Measurements from ENCODE around the gene SUPT3H. TPM values are rescaled to one million over a fixed set of nuclear protein-coding genes. Genes with fewer than 3 reads are reported as not detected.
A peak's percentile ranks its signal among the peaks of the same experiment; 100 is the strongest.

Gene SUPT3H
- total and polyA plus RNA-seq, 2 donors (not counting 1 experiment from before 2014, with no cell fraction given) = 5.5 to 12.4 TPM

- intact Hi-C loops (cut with micrococcal nuclease) = loop anchor here (5.0 kb wide), 2 partner anchors 257 to 292 kb away; no protein-coding TSS in a partner anchor
- peak; percentile 64 for DNase-seq
- peaks cover 42% of the 10 kb centered on the region for H3K27me3 Mint-ChIP-seq
- H3K27ac ChIP-seq (ENCODE audit: low read length in 2 of 2) = no peak overlapping the region
- H3K4me1 Mint-ChIP-seq = peaks cover 55% of the 10 kb centered on the region
- peaks cover 0 to 59% (median 51%) of the 10 kb centered on the region in 4 experiments for H3K27me3 ChIP-seq (replicated peaks in 1 of 4; ENCODE audit: control extremely low read depth in 1 of 4, control insufficient read depth in 3 of 4, insufficient read depth in 4 of 4, low read length in 3 of 4)
- peak overlapping the region; percentile 63 for H2AFZ ChIP-seq (ENCODE audit: insufficient read depth, low read depth, low read length, poor library complexity, severe bottlenecking)
- H3K4me1 ChIP-seq (ENCODE audit: control insufficient read depth in 2 of 2, insufficient read depth in 2 of 2, low read length in 2 of 2) = peaks cover 46 to 51% of the 10 kb centered on the region in 2 donors
- under 1% methylated on average over 31 of the region's 40 CpGs for WGBS (ENCODE audit: insufficient coverage)
- ChIA-PET POLR2A (interaction anchor here (0.6 to 0.7 kb wide), 3 partner anchors 18 to 262 kb away, joined by 3 to 4 read pairs (median 3); no protein-coding TSS in a partner anchor), CTCF (interaction anchor here (1.4 to 4.4 kb wide), 4 partner anchors 25 to 764 kb away, joined by 4 to 25 read pairs (median 14); no protein-coding TSS in a partner anchor)
- no peaks in the 10 kb centered on the region for H3K9me3 Mint-ChIP-seq (ENCODE audit: insufficient read depth)
- H3K4me3 Mint-ChIP-seq = peak overlapping the region; percentile 82
- H4K20me1 ChIP-seq (ENCODE audit: control insufficient read depth, insufficient read depth, low read length, poor library complexity, severe bottlenecking) = no peaks in the 10 kb centered on the region
- peak overlapping the region; percentile 34 for H3K27ac Mint-ChIP-seq
- TF ChIP-seq, protein P1, sequence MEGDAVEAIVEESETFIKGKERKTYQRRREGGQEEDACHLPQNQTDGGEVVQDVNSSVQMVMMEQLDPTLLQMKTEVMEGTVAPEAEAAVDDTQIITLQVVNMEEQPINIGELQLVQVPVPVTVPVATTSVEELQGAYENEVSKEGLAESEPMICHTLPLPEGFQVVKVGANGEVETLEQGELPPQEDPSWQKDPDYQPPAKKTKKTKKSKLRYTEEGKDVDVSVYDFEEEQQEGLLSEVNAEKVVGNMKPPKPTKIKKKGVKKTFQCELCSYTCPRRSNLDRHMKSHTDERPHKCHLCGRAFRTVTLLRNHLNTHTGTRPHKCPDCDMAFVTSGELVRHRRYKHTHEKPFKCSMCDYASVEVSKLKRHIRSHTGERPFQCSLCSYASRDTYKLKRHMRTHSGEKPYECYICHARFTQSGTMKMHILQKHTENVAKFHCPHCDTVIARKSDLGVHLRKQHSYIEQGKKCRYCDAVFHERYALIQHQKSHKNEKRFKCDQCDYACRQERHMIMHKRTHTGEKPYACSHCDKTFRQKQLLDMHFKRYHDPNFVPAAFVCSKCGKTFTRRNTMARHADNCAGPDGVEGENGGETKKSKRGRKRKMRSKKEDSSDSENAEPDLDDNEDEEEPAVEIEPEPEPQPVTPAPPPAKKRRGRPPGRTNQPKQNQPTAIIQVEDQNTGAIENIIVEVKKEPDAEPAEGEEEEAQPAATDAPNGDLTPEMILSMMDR (IDR thresholded peaks at IDR 0.05) = no peak
- TF ChIP-seq EZH2 (IDR thresholded peaks at IDR 0.05; ENCODE audit: borderline replicate concordance, insufficient read depth, low read depth, low read length, poor library complexity, severe bottlenecking) = peak; percentile 98
- no peaks in the 10 kb centered on the region for H3K79me2 ChIP-seq (ENCODE audit: control insufficient read depth, insufficient read depth, low read length)
- no peak for ATAC-seq (ENCODE audit: low read depth)
- no peaks in the 10 kb centered on the region for H3K36me3 ChIP-seq (replicated peaks in 1 of 2; ENCODE audit: control extremely low read depth in 1 of 2, control insufficient read depth in 1 of 2, extremely low read depth in 1 of 2, insufficient read depth in 2 of 2, low read length in 1 of 2)
- H3K9me3 ChIP-seq (ENCODE audit: control extremely low read depth in 1 of 3, control insufficient read depth in 2 of 3, insufficient read depth in 1 of 3, low read length in 2 of 3) = peaks cover 0 to 11% (median 0%) of the 10 kb centered on the region in 3 donors
- peak overlapping the region; percentile 39 for H3K9ac ChIP-seq (ENCODE audit: low read length)
- peak overlapping the region; percentile 98 for H3K4me2 ChIP-seq (replicated peaks; ENCODE audit: low read depth, low read length, poor library complexity, severe bottlenecking)
- peak overlapping the region in 4 of 5 experiments; percentile 12 to 65 (median 38) for H3K4me3 ChIP-seq (ENCODE audit: control extremely low read depth in 1 of 5, extremely low read depth in 1 of 5, insufficient read depth in 1 of 5, low read depth in 2 of 5, low read length in 4 of 5)
Measured at GRCh38 chr6:45420083-45420908, 42.6 kb upstream of the SUPT3H start.

Data from B cell (primary cell).